H9 (cell line): ENCODE data around the gene TMEM208. TPM values are rescaled to one million over a fixed set of nuclear protein-coding genes. Genes with fewer than 3 reads are reported as not detected.
A peak's percentile ranks its signal among the peaks of the same experiment; 100 is the strongest.

Experiments
- DNase-seq: peaks from one replicate; pipeline ENCODE4 v3.0.0-alpha.2; 2017
- H2AFZ ChIP-seq: one replicate; pipeline ENCODE4 v1.6.1; 2013; ENCODE audit warnings: mild to moderate bottlenecking, low read length, control low read depth, moderate library complexity
- H2AK5ac ChIP-seq: 2 replicates; pipeline ENCODE4 v1.6.1; 2013; ENCODE audit warnings: low read length, control low read depth, mixed read lengths; ENCODE audit not compliant: insufficient read length
- H2BK120ac ChIP-seq: one replicate; pipeline ENCODE4 v1.6.1; 2013; ENCODE audit warnings: low read depth, mild to moderate bottlenecking, low read length, control low read depth, inconsistent platforms; ENCODE audit not compliant: poor library complexity, severe bottlenecking
- H2BK12ac ChIP-seq: 2 replicates; pipeline ENCODE4 v1.6.1; 2013; ENCODE audit warnings: low read length, control low read depth, mixed read lengths, low read depth; ENCODE audit not compliant: insufficient read length
- H2BK15ac ChIP-seq: 2 replicates; pipeline ENCODE4 v1.6.1; 2013; ENCODE audit warnings: low read depth, low read length, control low read depth
- H2BK20ac ChIP-seq: one replicate; pipeline ENCODE4 v1.6.1; 2013; ENCODE audit warnings: low read depth, mild to moderate bottlenecking, low read length, control low read depth, inconsistent platforms; ENCODE audit not compliant: poor library complexity, severe bottlenecking
- H2BK5ac ChIP-seq: 2 replicates; pipeline ENCODE4 v1.6.1; 2013; ENCODE audit warnings: low read length, control low read depth, mixed read lengths; ENCODE audit not compliant: insufficient read length
- H3K14ac ChIP-seq: 2 replicates; pipeline ENCODE4 v1.6.1; 2013; ENCODE audit warnings: low read length, control low read depth; ENCODE audit not compliant: insufficient read depth
- H3K18ac ChIP-seq: 2 replicates; pipeline ENCODE4 v1.6.1; 2013; ENCODE audit warnings: low read depth, mild to moderate bottlenecking, mixed read lengths, low read length, control low read depth; ENCODE audit not compliant: insufficient read length
- H3K23ac ChIP-seq: 2 replicates; pipeline ENCODE4 v1.6.1; 2013; ENCODE audit warnings: low read length, control low read depth, mixed read lengths, low read depth; ENCODE audit not compliant: insufficient read length
- H3K23me2 ChIP-seq: 2 replicates; pipeline ENCODE4 v1.6.1; 2013; ENCODE audit warnings: low read depth, mild to moderate bottlenecking, mixed read lengths, low read length, control low read depth; ENCODE audit not compliant: insufficient read length, poor library complexity, severe bottlenecking
- H3K27ac ChIP-seq: 2 replicates; pipeline ENCODE4 v1.5.1; 2013; ENCODE audit warnings: low read length, control low read depth, mixed read lengths, low read depth; ENCODE audit not compliant: insufficient read length
- H3K27me3 ChIP-seq: 2 replicates; pipeline ENCODE4 v1.6.1; 2013; ENCODE audit warnings: low read length, control low read depth, inconsistent platforms; ENCODE audit not compliant: insufficient read depth
- H3K4ac ChIP-seq: 2 replicates; pipeline ENCODE4 v1.6.1; 2013; ENCODE audit warnings: low read depth, mild to moderate bottlenecking, control low read depth, inconsistent platforms, low read length, moderate library complexity
- H3K4me1 ChIP-seq: 2 replicates; pipeline ENCODE4 v1.6.1; 2013; ENCODE audit warnings: low read length, control low read depth, inconsistent platforms; ENCODE audit not compliant: insufficient read depth
- H3K4me2 ChIP-seq: 2 replicates; pipeline ENCODE4 v1.6.1; 2013; ENCODE audit warnings: low read length, control low read depth, mixed read lengths; ENCODE audit not compliant: insufficient read length, insufficient read depth
- H3K56ac ChIP-seq: 2 replicates; pipeline ENCODE4 v1.6.1; 2013; ENCODE audit warnings: low read depth, mild to moderate bottlenecking, mixed read lengths, low read length, control low read depth; ENCODE audit not compliant: insufficient read length
- H3K79me1 ChIP-seq: 2 replicates; pipeline ENCODE4 v1.6.1; 2013; ENCODE audit warnings: low read depth, mild to moderate bottlenecking, moderate library complexity, low read length, control low read depth, inconsistent platforms; ENCODE audit not compliant: insufficient read depth, poor library complexity, severe bottlenecking
- H3K79me2 ChIP-seq: 2 replicates; pipeline ENCODE4 v1.6.1; 2013; ENCODE audit warnings: low read length, control low read depth, inconsistent platforms; ENCODE audit not compliant: insufficient read depth
- H3K9ac ChIP-seq: 2 replicates; pipeline ENCODE4 v1.6.1; 2013; ENCODE audit warnings: low read length, control low read depth, mixed read lengths; ENCODE audit not compliant: insufficient read length; ENCODE audit errors: extremely low read depth
- H3K9me3 ChIP-seq: one replicate; pipeline ENCODE4 v1.6.1; 2013; ENCODE audit warnings: low read depth, low read length, inconsistent platforms; ENCODE audit not compliant: control insufficient read depth
- H3T11ph ChIP-seq: one replicate; pipeline ENCODE4 v1.6.1; 2013; ENCODE audit warnings: mild to moderate bottlenecking, low read length, control low read depth, inconsistent platforms
- H4K20me1 ChIP-seq: one replicate; pipeline ENCODE4 v1.6.1; 2013; ENCODE audit not compliant: control insufficient read depth, insufficient read length, insufficient read depth
- H4K5ac ChIP-seq: 2 replicates; pipeline ENCODE4 v1.6.1; 2013; ENCODE audit warnings: low read depth, mild to moderate bottlenecking, mixed read lengths, low read length, control low read depth; ENCODE audit not compliant: insufficient read length
- H4K8ac ChIP-seq: replicated peaks from 2 replicates; pipeline ENCODE4 v1.6.1; 2013; ENCODE audit warnings: low read length, control low read depth, mixed read lengths, low read depth; ENCODE audit not compliant: insufficient read length
- H4K91ac ChIP-seq: 2 replicates; pipeline ENCODE4 v1.6.1; 2013; ENCODE audit warnings: low read depth, mild to moderate bottlenecking, moderate library complexity, mixed read lengths, low read length, control low read depth; ENCODE audit not compliant: insufficient read length
- H3K27ac Mint-ChIP-seq, 3 experiments: 2 replicates in 2 of 3; 3 replicates in 1 of 3; pipeline ENCODE4 v1.8.0; 2020 to 2021; ENCODE audit warnings: mixed read lengths in 3 of 3, mild to moderate bottlenecking in 1 of 3, moderate library complexity in 1 of 3
- H3K27me3 Mint-ChIP-seq: 2 replicates; pipeline ENCODE4 v1.8.0; 2021; ENCODE audit warnings: low read depth, mild to moderate bottlenecking, moderate library complexity, mixed read lengths
- H3K36me3 Mint-ChIP-seq, 3 experiments: 2 replicates in 2 of 3; 3 replicates in 1 of 3; pipeline ENCODE4 v1.8.0; 2020 to 2021; ENCODE audit warnings: low read depth in 3 of 3, mixed read lengths in 3 of 3; ENCODE audit not compliant: insufficient read depth in 1 of 3
- H3K4me1 Mint-ChIP-seq, 2 experiments: 2 replicates each; pipeline ENCODE4 v1.8.0; 2020; ENCODE audit warnings: mixed read lengths in 2 of 2
- H3K4me3 Mint-ChIP-seq, 2 experiments: 2 replicates in 1 of 2; 3 replicates in 1 of 2; pipeline ENCODE4 v1.8.0; 2020 to 2021; ENCODE audit warnings: mild to moderate bottlenecking in 2 of 2, mixed read lengths in 2 of 2, moderate library complexity in 1 of 2
- H3K9me3 Mint-ChIP-seq, 2 experiments: 2 replicates in 1 of 2; 3 replicates in 1 of 2; pipeline ENCODE4 v1.8.0; 2020; ENCODE audit warnings: mild to moderate bottlenecking in 2 of 2, mixed read lengths in 2 of 2, moderate library complexity in 1 of 2
- CTCF ChIP-seq: fragments of 200-600 bp; sonication (generic); conservative IDR thresholded peaks from 3 replicates; pipeline ENCODE4 v1.8.0; 2021; ENCODE audit warnings: antibody characterized with exemption, mild to moderate bottlenecking
- WGBS: extraction: QIAGEN DNeasy Blood & Tissue Kit; methylation state at CpG from one replicate; pipeline ENCODE4 v1.1.7; 2013; ENCODE audit warnings: missing lambda C conversion rate, low lambda C conversion rate, mixed read lengths; ENCODE audit not compliant: insufficient read length; ENCODE audit errors: extremely low coverage; 5-methylcytosine and 5-hydroxymethylcytosine counted together
- total RNA-seq: library from RNA; stranded (reverse); gene quantifications from 2 replicates; pipeline ENCODE4 v1.2.1, GENCODE V29; 2021

The TMEM208 gene
- total RNA-seq, 1 experiment from 2014 or later: 42.6 TPM

DNA sequence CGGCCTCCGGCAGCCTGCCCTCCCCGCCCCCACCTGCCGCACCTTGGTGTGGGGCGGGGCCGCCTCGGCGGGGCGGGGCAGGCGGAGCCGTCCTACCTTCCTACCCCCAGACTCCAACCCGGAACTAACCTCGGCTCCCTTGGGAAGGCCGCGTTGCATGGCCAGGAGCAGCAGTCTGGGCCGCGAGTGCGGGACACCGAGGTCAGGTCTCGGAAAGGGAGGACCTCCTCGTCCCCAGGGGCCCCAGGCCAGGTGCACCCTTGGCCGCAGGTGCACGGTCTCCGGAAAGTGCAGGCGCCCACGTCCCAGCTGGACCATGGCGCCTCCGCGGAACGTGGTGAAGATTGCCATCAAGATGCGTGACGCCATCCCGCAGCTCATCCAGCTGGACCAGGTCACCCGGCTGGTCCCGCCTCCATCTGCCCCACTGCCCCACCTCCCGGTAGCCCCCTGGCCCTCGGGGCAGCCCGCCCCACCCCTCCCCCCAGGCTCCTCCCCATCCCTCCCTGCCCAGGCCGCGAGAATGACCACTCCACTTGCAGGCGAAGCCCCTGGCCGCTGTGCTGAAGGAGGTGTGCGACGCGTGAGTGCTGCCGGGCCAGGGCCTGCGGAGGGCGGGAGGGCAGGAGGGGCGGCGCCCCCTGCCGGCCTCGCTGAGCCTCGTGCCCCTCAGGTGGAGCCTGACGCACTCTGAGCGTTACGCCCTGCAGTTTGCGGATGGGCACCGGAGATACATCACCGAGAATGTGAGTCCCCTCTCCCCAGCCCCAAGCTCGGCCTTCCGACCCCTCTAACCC, 27.7 kb upstream of the TMEM208 start, which contains the start of gene ELMO3:
TSS of gene ELMO3 (plus strand) at position 121 of the 797 bp plus-strand sequence. CDS start at position 317, 196 bp downstream.
- H2AFZ ChIP-seq: no peak within 1 kb of the TSS
- no peaks in the 10 kb centered on the region for H3K79me2 ChIP-seq
- Mint-ChIP-seq H3K27ac (peak within 1 kb of the TSS; percentile 68 to 94 (median 70); a peak in 5 of 7 replicates), H3K36me3 (peaks cover 30 to 68% (median 44%) of the 10 kb centered on the region in 3 experiments), H3K4me3 (peak within 1 kb of the TSS; percentile 71 to 80), H3K27me3 (0 out of 2 replicates have a peak, but pooled peaks cover 2% of the 10 kb centered on the region), H3K9me3 (no peaks in the 10 kb centered on the region), H3K4me1 (peaks cover 7 to 12% of the 10 kb centered on the region in 2 experiments)
- H4K5ac ChIP-seq: no peak within 1 kb of the TSS
- H3K56ac ChIP-seq: no peak within 1 kb of the TSS
- H2BK15ac ChIP-seq: no peak within 1 kb of the TSS
- peak within 1 kb of the TSS; percentile 47 for H3K4me2 ChIP-seq
- no peak within 1 kb of the TSS for H4K91ac ChIP-seq
- H2AK5ac ChIP-seq: no peak within 1 kb of the TSS
- H3K23me2 ChIP-seq: no peaks in the 10 kb centered on the region
- no peaks in the 10 kb centered on the region for H3K4me1 ChIP-seq
- H3K4ac ChIP-seq: no peak within 1 kb of the TSS
- no peak within 1 kb of the TSS for H2BK20ac ChIP-seq
- no peak within 1 kb of the TSS for H3T11ph ChIP-seq
- H3K23ac ChIP-seq: no peak within 1 kb of the TSS
- no peak within 1 kb of the TSS for H4K8ac ChIP-seq
- no peaks in the 10 kb centered on the region for H3K27me3 ChIP-seq
- no peaks in the 10 kb centered on the region for H3K9me3 ChIP-seq
- H3K18ac ChIP-seq: no peak within 1 kb of the TSS
- DNase-seq: peak; percentile 92
- H3K9ac ChIP-seq: no peak within 1 kb of the TSS
- no peak within 1 kb of the TSS for H2BK12ac ChIP-seq
- no peak within 1 kb of the TSS for H2BK5ac ChIP-seq
- no peak within 1 kb of the TSS for H3K14ac ChIP-seq
- peak; percentile 73 for TF ChIP-seq CTCF
- no peaks in the 10 kb centered on the region for H4K20me1 ChIP-seq
- no peak within 1 kb of the TSS for H3K27ac ChIP-seq
- no CpG with 5 or more reads among the region's 61 CpGs for WGBS
- no peaks in the 10 kb centered on the region for H3K79me1 ChIP-seq
- H2BK120ac ChIP-seq: no peak within 1 kb of the TSS
